ENCODE data around the gene NBPF1. TPM values are rescaled to one million over a fixed set of nuclear protein-coding genes. Genes with fewer than 3 reads are reported as not detected.
"Not testable (repeated sequence)": the region's sequence is repeated elsewhere in the genome, so short reads cannot be mapped to it uniquely, and the experiment has no call there.

NBPF1 gene
- total RNA-seq, 1 donor from 2014 or later: 69.4 TPM

GRCh38 chr1:16615253-16616252 is 2.2 kb upstream of the NBPF1 start:
- Histone ChIP-seq H3K36me3 (ENCODE audit: control insufficient read depth in 3 of 3, insufficient read depth in 3 of 3, low read length in 3 of 3) (peaks cover 12 to 19% (median 13%) of the 10 kb centered on the region in 3 donors), H3K27me3 (ENCODE audit: control insufficient read depth in 3 of 3, insufficient read depth in 3 of 3, low read length in 3 of 3) (no peaks in the 10 kb centered on the region), H3K27ac (ENCODE audit: low read depth, low read length) (no peak overlapping the region), H3K9ac (ENCODE audit: low read depth in 1 of 3, low read length in 3 of 3) (no peak overlapping the region), H3K9me3 (ENCODE audit: control insufficient read depth in 3 of 3, low read length in 3 of 3) (no peaks in the 10 kb centered on the region), H3K4me3 (ENCODE audit: low read length in 3 of 3) (no peak overlapping the region), H3K4me1 (ENCODE audit: control insufficient read depth in 3 of 3, insufficient read depth in 3 of 3, low read length in 3 of 3) (peaks cover 17 to 21% (median 19%) of the 10 kb centered on the region in 3 donors)

GRCh38 chr1:16614361-16615252 is 1.2 kb upstream of the NBPF1 start:
- H3K27me3 ChIP-seq (ENCODE audit: control insufficient read depth in 3 of 3, insufficient read depth in 3 of 3, low read length in 3 of 3): no peaks in the 10 kb centered on the region
- peaks cover 17 to 21% (median 17%) of the 10 kb centered on the region in 3 donors for H3K4me1 ChIP-seq (ENCODE audit: control insufficient read depth in 3 of 3, insufficient read depth in 3 of 3, low read length in 3 of 3)
- H3K27ac ChIP-seq (ENCODE audit: low read depth, low read length): no peak overlapping the region
- peak overlapping the region in 1 of 3 donors; percentile 0 for H3K9ac ChIP-seq (ENCODE audit: low read depth in 1 of 3, low read length in 3 of 3)
- H3K9me3 ChIP-seq (ENCODE audit: control insufficient read depth in 3 of 3, low read length in 3 of 3): no peaks in the 10 kb centered on the region
- H3K36me3 ChIP-seq (ENCODE audit: control insufficient read depth in 3 of 3, insufficient read depth in 3 of 3, low read length in 3 of 3): peaks cover 8 to 15% (median 12%) of the 10 kb centered on the region in 3 donors
- H3K4me3 ChIP-seq (ENCODE audit: low read length in 3 of 3): no peak overlapping the region

- Histone ChIP-seq H3K9me3 (ENCODE audit: control insufficient read depth in 3 of 3, low read length in 3 of 3) (no peaks in the 10 kb centered on the region), H3K27me3 (ENCODE audit: control insufficient read depth in 3 of 3, insufficient read depth in 3 of 3, low read length in 3 of 3) (no peaks in the 10 kb centered on the region), H3K4me1 (ENCODE audit: control insufficient read depth in 3 of 3, insufficient read depth in 3 of 3, low read length in 3 of 3) (peaks cover 17 to 21% (median 17%) of the 10 kb centered on the region in 3 donors), H3K4me3 (ENCODE audit: low read length in 3 of 3) (peak overlapping the region; percentile 90 to 94 (median 91)), H3K9ac (ENCODE audit: low read depth in 1 of 3, low read length in 3 of 3) (peak overlapping the region; percentile 63 to 91 (median 80)), H3K36me3 (ENCODE audit: control insufficient read depth in 3 of 3, insufficient read depth in 3 of 3, low read length in 3 of 3) (peaks cover 11 to 16% (median 13%) of the 10 kb centered on the region in 3 donors), H3K27ac (ENCODE audit: low read depth, low read length) (peak overlapping the region; percentile 70)
Measured at GRCh38 chr1:16612332-16613172, 812 bp downstream of the NBPF1 start.

- Histone ChIP-seq H3K36me3 (ENCODE audit: control insufficient read depth in 3 of 3, insufficient read depth in 3 of 3, low read length in 3 of 3) (peaks cover 16 to 17% (median 16%) of the 10 kb centered on the region in 3 donors), H3K4me1 (ENCODE audit: control insufficient read depth in 3 of 3, insufficient read depth in 3 of 3, low read length in 3 of 3) (peaks cover 17 to 21% (median 17%) of the 10 kb centered on the region in 3 donors), H3K9ac (ENCODE audit: low read depth in 1 of 3, low read length in 3 of 3) (peak overlapping the region; percentile 63 to 91 (median 80)), H3K27ac (ENCODE audit: low read depth, low read length) (peak overlapping the region; percentile 70), H3K4me3 (ENCODE audit: low read length in 3 of 3) (peak overlapping the region; percentile 90 to 94 (median 91))
- H3K9me3 ChIP-seq (ENCODE audit: control insufficient read depth in 3 of 3, low read length in 3 of 3); H3K27me3 ChIP-seq (ENCODE audit: control insufficient read depth in 3 of 3, insufficient read depth in 3 of 3, low read length in 3 of 3): not testable (repeated sequence)
Measured at GRCh38 chr1:16611981-16612331, 1.4 kb downstream of the NBPF1 start.

GRCh38 chr1:16611164-16611563 is 2.2 kb downstream of the NBPF1 start:
- Histone ChIP-seq H3K36me3 (ENCODE audit: control insufficient read depth in 3 of 3, insufficient read depth in 3 of 3, low read length in 3 of 3) (peaks cover 23 to 24% (median 23%) of the 10 kb centered on the region in 3 donors), H3K4me1 (ENCODE audit: control insufficient read depth in 3 of 3, insufficient read depth in 3 of 3, low read length in 3 of 3) (peaks cover 17 to 21% (median 17%) of the 10 kb centered on the region in 3 donors)
- not testable (repeated sequence) for H3K9ac ChIP-seq (ENCODE audit: low read depth in 1 of 3, low read length in 3 of 3); H3K4me3 ChIP-seq (ENCODE audit: low read length in 3 of 3); H3K27me3 ChIP-seq (ENCODE audit: control insufficient read depth in 3 of 3, insufficient read depth in 3 of 3, low read length in 3 of 3); H3K9me3 ChIP-seq (ENCODE audit: control insufficient read depth in 3 of 3, low read length in 3 of 3); H3K27ac ChIP-seq (ENCODE audit: low read depth, low read length)

- Histone ChIP-seq H3K36me3 (ENCODE audit: control insufficient read depth in 3 of 3, insufficient read depth in 3 of 3, low read length in 3 of 3) (peaks cover 26 to 30% (median 29%) of the 10 kb centered on the region in 3 donors), H3K4me1 (ENCODE audit: control insufficient read depth in 3 of 3, insufficient read depth in 3 of 3, low read length in 3 of 3) (peaks cover 17 to 21% (median 17%) of the 10 kb centered on the region in 3 donors)
- H3K9me3 ChIP-seq (ENCODE audit: control insufficient read depth in 3 of 3, low read length in 3 of 3); H3K27me3 ChIP-seq (ENCODE audit: control insufficient read depth in 3 of 3, insufficient read depth in 3 of 3, low read length in 3 of 3); H3K4me3 ChIP-seq (ENCODE audit: low read length in 3 of 3); H3K27ac ChIP-seq (ENCODE audit: low read depth, low read length); H3K9ac ChIP-seq (ENCODE audit: low read depth in 1 of 3, low read length in 3 of 3): not testable (repeated sequence)
Measured at GRCh38 chr1:16610553-16610952, 2.8 kb downstream of the NBPF1 start.

GRCh38 chr1:16609761-16610160 is 3.6 kb downstream of the NBPF1 start:
- not testable (repeated sequence) for H3K4me3 ChIP-seq (ENCODE audit: low read length in 3 of 3); H3K9me3 ChIP-seq (ENCODE audit: control insufficient read depth in 3 of 3, low read length in 3 of 3); H3K9ac ChIP-seq (ENCODE audit: low read depth in 1 of 3, low read length in 3 of 3); H3K27ac ChIP-seq (ENCODE audit: low read depth, low read length); H3K27me3 ChIP-seq (ENCODE audit: control insufficient read depth in 3 of 3, insufficient read depth in 3 of 3, low read length in 3 of 3)
- Histone ChIP-seq H3K4me1 (ENCODE audit: control insufficient read depth in 3 of 3, insufficient read depth in 3 of 3, low read length in 3 of 3) (peaks cover 17 to 21% (median 17%) of the 10 kb centered on the region in 3 donors), H3K36me3 (ENCODE audit: control insufficient read depth in 3 of 3, insufficient read depth in 3 of 3, low read length in 3 of 3) (peaks cover 26 to 37% (median 35%) of the 10 kb centered on the region in 3 donors)

GRCh38 chr1:16608838-16609560 is 4.4 kb downstream of the NBPF1 start:
- Histone ChIP-seq H3K27ac (ENCODE audit: low read depth, low read length) (no peak overlapping the region), H3K27me3 (ENCODE audit: control insufficient read depth in 3 of 3, insufficient read depth in 3 of 3, low read length in 3 of 3) (no peaks in the 10 kb centered on the region), H3K4me1 (ENCODE audit: control insufficient read depth in 3 of 3, insufficient read depth in 3 of 3, low read length in 3 of 3) (peaks cover 16 to 21% (median 17%) of the 10 kb centered on the region in 3 donors), H3K4me3 (ENCODE audit: low read length in 3 of 3) (no peak overlapping the region), H3K36me3 (ENCODE audit: control insufficient read depth in 3 of 3, insufficient read depth in 3 of 3, low read length in 3 of 3) (peaks cover 26 to 39% (median 38%) of the 10 kb centered on the region in 3 donors), H3K9me3 (ENCODE audit: control insufficient read depth in 3 of 3, low read length in 3 of 3) (no peaks in the 10 kb centered on the region), H3K9ac (ENCODE audit: low read depth in 1 of 3, low read length in 3 of 3) (no peak overlapping the region)

All from skeletal muscle tissue (tissue), 4 donors.